Measurements from ENCODE around the gene CARM1.
"Not testable (repeated sequence)": the region's sequence is repeated elsewhere in the genome, so short reads cannot be mapped to it uniquely, and the experiment has no call there.

Gene CARM1

DNA sequence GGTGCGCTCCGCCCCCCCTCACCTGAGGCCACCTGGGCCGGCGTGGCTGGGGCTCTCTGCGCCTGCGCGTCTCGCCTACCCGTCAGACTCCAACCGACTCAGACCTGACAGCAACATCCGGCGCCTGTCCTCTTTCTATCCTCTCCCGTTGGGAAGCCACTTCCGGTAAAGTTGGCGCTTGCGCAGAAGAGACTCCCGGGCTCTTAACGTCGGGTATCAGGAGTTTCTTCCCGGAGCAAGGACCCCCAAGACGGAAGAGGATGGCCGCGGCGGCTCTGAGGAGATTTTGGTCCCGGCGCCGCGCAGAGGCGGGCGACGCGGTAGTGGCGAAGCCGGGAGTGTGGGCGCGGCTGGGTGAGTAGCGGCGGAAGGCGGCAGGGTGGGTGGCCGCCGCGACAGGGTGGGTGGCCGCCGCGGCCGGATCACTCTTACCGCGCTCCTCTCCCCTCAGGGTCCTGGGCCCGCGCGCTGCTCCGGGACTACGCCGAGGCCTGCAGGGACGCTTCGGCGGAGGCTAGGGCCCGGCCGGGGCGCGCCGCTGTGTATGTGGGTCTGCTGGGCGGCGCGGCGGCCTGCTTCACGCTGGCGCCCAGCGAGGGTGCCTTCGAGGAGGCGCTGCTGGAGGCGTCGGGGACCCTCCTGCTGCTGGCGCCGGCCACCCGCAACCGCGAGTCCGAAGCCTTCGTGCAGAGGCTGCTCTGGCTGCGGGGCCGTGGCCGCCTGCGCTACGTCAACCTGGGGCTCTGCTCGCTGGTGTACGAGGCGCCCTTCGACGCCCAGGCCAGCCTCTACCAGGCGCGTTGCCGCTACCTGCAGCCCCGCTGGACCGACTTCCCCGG, 57.4 kb downstream of the CARM1 start, which contains the start of the genes TIMM29 and YIPF2:
TSS of gene TIMM29 (plus strand) at position 249 of the 839 bp plus-strand sequence. CDS start at position 261, 12 bp downstream.
TSS of gene YIPF2 (minus strand) at position 77 of the 839 bp plus-strand sequence. CDS start 229 bp downstream, outside the sequence.
- DNase-seq (ENCODE audit: low read depth, low spot score), result peak; percentile 98

DNA sequence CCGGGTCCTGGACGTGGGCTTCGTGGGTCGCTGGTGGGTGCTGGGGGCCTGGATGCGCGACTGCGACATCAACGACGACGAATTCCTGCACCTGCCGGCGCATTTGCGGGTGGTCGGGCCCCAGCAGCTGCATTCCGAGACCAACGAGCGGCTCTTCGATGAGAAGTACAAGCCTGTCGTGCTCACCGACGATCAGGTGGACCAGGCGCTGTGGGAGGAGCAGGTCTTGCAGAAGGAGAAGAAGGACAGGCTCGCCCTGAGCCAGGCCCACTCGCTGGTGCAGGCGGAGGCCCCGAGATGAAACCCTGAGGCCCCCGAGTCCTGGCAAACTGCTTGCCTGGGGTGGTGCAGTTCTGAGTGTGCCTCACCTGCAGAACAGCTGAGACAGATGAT, 58.0 kb downstream of the CARM1 start:
- no peak for DNase-seq (ENCODE audit: low read depth, low spot score)

DNA sequence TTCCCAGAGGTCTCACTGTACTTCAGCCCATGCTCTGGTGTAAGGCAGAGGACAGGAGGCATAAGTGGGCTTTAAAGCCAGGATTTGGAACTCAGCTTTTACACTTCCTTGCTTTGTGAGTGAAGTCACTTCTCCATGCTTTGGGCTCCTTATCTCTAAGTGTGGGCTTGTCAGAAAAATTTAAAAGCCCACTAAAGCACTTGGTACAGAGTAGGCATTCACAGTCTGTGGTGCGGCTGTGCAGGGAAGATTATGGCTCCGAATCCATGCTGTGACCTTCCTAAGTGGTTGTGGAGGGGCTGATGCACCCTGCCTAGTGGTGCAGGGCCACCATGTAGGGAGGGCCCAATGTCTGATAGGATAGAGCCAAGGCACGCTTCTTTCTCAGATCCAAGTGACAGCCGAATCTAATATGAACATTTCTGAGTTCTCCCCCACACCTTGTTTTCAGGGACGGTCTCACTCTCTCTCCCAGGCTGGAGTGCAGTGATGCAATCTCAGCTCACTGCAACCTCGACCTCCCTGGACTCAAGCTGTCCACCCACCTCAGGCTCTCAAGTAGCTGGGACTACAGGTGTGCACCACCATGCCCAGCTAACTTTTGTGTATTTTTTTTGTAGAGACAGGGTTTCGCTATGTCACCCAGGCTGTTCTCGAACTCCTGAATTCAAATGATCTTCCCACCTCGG, 64.2 kb downstream of the CARM1 start:
- DNase-seq (ENCODE audit: low read depth, low spot score), result no peak

DNA sequence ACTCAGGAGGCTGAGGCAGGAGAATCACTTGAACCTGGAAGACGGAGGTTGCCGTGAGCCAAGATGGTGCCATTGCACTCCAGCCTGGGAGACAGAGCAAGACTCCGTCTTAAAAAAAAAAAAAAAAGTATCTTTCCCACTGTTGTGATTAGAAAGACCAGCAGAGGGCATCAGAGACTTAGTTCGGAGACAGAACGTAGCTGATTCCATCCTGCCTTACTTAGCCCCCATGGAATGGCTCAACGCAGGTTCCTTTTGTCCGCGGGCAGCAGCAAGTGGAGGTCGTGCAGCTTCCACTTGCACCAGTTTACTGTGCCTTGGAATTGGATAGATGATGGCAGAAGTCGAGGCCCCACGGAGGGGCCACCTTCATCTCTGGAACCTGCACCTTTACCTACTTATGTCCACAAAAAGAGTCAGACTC, 65.3 kb downstream of the CARM1 start:
- DNase-seq (ENCODE audit: low read depth, low spot score), result peak; percentile 88

- DNase-seq (ENCODE audit: low read depth, low spot score), result not testable (repeated sequence)
Measured at GRCh38 chr19:10941649-10942048, 70.3 kb downstream of the CARM1 start.

- not testable (repeated sequence) for DNase-seq (ENCODE audit: low read depth, low spot score)
Measured at GRCh38 chr19:10943412-10943811, 72.1 kb downstream of the CARM1 start.

- DNase-seq (ENCODE audit: low read depth, low spot score), result no peak
Measured at GRCh38 chr19:10945264-10945663, 73.9 kb downstream of the CARM1 start.

DNA sequence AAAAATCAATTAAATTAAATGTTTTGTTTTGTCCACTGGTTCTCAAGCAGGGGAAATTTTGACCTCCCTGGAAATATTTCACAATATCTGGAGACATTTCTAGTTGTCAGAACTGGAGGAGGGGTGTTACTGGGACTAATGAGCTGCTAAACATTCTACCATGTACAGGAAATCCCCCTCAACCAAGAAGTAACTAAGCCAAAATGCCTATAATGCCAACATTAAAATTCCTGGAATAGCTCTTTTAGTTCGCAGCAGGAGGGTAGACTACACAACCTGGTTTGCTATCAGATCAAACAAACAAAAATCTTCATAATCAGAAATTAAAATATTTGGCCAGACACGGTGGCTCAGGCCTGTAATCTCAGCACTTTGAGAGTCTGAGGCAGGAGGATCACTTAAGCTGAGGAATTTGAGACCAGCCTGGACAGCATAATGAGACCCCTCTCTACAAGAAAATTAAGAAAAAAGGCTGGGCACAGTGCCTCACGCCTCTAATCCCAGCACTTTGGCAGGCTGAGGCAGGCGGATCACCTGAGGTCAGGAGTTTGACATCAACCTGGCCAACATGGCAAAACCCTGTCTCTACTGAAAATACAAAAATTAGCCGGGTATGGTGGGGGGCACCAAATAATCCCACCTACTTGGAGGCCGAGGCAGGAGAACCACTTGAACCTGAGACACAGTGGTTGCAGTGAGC, 75.8 kb downstream of the CARM1 start:
- peak; percentile 86 for DNase-seq (ENCODE audit: low read depth, low spot score)

DNA sequence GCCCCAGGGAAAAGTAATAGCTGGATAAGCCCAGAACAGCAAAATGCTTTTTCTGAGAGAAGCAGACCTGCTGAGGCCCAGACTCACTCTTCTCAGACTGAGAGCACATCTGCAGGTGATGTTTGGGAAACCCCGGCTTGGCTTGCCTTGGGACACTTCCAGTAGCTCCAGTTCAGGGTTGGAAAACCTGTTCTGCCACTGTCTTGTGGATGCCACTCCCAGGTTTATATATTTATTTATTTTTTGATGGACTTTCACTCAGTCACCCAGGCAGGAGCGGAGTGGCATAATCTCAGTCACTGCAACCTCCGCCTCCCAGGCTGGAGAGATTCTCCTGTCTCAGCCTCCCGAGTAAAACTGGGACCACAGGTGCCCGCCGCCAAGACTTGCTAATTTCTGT, 81.5 kb downstream of the CARM1 start:
- no peak for DNase-seq (ENCODE audit: low read depth, low spot score)

GRCh38 chr19:10959277-10959968, 88.1 kb downstream of the CARM1 start:
- DNase-seq (ENCODE audit: low read depth, low spot score), result not testable (repeated sequence)

DNA sequence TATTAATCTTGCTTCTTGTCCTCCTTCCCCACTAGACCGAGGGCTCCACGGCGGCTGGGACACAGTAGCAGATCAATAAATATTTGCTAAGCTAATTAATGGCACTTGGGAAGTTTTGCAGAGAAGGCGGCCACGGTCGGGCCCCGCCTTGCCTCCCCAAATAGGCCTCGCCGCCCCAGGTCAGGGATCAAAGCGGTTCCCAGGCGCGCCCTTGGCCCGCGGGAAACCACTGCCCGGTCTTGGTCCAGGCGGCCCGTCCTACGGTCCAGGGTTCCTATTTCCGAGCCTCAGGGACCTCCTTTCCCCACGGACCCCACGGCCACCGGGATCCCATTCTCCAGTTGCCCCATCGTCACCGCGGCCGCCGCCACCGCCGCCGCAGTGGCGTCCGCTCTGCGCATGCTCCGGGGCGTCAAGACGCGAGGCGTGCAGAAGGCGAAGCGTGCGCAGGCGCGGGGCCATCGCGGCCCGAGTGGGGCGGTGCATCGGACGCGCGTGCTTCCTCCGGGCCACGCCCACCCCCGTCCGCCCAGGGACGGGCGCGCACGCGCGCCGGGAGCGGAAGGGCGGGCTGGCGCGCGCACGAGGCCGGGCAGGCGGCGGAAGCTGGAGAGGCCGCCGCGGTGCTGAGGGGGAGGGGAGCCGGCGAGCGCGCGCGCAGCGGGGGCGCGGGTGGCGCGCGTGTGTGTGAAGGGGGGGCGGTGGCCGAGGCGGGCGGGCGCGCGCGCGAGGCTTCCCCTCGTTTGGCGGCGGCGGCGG, 89.1 kb downstream of the CARM1 start, which contains the start of gene SMARCA4:
TSS of gene SMARCA4 (plus strand) at position 717 of the 759 bp plus-strand sequence. CDS start 23,122 bp downstream, outside the sequence.
- peak; percentile 100 for DNase-seq (ENCODE audit: low read depth, low spot score)

DNA sequence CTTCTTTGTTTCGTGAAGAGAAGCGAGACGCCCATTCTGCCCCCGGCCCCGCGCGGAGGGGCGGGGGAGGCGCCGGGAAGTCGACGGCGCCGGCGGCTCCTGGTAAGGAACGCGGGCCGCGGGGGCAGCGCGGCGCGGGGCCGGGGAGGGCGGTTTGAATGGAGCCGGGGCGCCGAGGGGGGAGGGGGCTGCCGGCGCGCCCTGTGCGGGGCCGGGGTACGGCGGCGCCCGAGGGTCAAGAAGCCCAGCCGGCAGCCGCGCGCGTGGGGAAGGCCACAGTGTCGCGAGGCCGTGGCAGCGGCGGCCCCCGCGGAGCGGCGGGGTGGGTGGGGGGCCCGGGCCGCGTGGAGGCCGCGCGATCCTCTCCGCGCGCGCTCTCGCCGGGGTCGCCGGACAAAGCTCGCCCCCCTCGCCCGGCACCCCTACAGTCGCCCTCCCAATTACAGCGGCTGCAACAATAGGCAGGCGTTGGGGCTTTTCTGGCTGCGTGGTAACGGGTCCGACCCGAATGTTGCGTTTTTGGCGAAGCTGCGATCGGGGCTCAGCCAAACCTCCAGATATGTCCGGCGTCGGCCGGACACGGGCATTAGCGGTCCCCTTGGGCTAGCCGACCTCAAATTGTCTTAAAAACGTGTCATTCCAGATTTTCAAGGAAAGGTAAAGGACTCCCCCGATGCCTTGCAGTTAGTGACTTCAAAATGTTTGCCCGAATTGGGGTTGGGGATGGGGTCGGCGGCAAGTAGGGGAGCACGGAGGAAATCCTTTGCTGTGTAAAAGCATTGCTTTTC, 89.9 kb downstream of the CARM1 start:
- peak; percentile 57 for DNase-seq (ENCODE audit: low read depth, low spot score)

DNA sequence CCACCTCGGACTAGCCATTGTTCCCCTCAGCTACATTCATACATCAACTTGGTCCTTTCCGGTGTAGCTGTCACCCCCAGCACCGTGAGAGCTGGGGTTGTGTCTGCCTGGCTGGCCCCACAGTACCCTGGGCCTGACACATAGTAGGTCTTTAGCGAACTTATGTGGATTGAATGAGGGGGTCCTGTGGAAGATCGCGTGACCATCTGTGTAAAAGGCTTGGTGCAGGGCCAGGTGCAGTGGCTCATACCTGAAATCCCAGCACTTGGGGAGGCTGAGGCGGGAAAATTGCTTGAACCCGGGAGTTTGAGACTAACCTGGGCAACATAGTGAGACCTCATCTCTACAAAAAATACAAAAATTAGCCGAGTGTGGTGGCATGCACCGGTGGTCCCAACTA, 91.5 kb downstream of the CARM1 start:
- DNase-seq (ENCODE audit: low read depth, low spot score), result no peak

- no peak for DNase-seq (ENCODE audit: low read depth, low spot score)
Measured at GRCh38 chr19:10963865-10964264, 92.5 kb downstream of the CARM1 start.

DNA sequence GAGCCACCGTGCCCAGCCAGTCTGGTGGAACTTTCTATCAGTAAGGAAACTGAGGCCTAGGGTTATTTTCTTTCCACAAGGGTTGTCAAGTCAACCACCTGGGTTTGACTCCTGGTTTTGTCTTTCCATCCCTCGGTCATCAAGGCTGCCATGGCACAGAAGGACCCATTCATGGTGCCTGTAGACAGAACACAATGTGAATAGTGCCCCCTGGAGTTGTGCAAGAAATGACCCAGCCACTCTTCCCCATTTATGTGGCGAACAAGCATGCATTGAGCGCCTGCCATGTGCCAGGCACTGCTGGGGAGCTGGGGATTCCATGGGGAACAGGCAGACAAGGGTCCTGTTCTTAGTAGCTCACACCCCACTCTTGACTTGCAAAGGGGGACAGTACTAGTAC, 93.5 kb downstream of the CARM1 start:
- DNase-seq (ENCODE audit: low read depth, low spot score), result no peak

DNA sequence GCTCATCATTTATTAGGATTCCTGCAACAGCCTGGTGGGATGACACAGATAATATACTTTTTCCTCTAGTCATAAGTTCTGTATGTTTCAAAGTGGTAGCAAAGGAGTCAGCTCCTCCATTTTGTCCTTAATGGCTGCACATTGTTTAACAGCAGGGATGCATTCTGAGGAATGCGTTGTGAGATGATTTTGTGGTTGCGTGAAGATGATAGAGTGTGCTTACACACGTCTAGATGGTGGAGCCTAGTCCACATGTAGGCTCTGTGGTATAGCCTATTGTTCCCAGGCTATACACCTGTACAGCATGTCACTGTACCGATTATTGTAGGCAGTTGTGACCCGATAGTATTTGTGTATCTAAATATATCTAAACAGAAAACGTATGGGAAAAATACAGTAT, 94.0 kb downstream of the CARM1 start:
- DNase-seq (ENCODE audit: low read depth, low spot score), result no peak

GRCh38 chr19:10966809-10967208, 95.5 kb downstream of the CARM1 start:
- DNase-seq (ENCODE audit: low read depth, low spot score), result no peak

DNA sequence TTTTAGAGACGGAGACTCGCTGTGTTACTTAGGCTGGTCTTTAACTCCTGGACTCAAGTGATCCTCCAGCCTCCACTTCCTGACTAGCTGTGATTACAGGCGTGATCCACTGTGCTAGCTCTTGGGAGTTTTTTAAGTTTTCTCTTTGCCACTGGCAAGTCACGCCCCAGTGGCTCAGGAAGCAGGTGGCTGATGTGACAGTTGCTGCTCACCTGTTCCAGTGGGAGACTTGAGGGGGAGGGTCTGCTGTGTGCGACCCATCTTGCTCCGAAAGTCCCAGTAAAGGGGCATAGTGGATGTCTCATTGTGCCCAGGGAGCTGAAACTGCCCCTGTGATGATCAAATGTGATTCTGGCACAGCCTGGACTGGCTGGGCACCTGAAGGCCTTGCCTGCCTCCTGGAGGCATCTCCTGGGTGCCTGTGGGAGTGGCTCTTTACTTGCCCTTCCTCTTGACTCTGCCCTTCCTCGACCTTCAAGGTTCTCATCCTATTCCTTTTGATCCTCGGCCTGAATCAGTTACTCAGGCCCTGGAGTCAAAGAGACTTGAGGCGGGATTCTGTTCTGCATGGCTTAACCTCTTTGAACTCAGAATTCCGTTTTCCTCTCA, 97.3 kb downstream of the CARM1 start:
- DNase-seq (ENCODE audit: low read depth, low spot score), result no peak

DNA sequence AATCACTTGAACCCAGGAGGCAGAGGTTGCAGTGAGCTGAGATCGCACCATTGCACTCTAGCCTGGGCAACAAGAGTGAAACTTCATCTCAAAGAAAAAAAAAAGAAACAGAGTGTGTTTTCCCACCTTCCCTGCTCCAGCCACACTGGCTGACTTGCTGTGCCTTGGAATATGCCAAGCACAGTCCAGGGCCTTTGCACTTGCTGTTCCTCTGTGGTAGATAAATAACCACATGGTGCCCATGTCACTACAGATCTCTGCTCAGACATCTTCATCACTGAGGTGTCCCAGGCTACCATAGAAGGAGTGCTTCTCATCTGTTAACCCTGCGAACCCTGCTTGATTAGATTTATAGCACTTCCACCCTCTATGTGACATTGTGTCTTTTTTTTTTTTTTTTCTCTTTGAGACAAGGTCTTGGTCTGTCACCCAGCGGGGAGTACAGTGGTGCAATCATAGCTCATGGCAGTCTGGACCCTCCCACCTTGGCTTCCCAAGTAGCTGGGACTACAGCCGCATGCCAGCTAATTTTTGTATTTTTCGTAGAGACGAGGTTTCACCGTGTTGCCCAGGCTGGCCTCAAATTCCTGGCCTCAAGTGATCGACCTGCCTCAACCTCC, 99.9 kb downstream of the CARM1 start:
- DNase-seq (ENCODE audit: low read depth, low spot score), result no peak

All from astrocyte of the hippocampus (primary cell).